Lower leg skin (tissue), 3 donors: ENCODE data around the gene BMP7.

Source experiments
- CTCF ChIP-seq, 3 donors: fragments of 450-650 bp; IDR thresholded peaks; one replicate each; pipeline ENCODE4 v1.5.1; 2016; ENCODE audit warnings: antibody characterized with exemption in 3 of 3, mild to moderate bottlenecking in 3 of 3, moderate library complexity in 2 of 3
- POLR2A ChIP-seq, 2 donors: fragments of 450-650 bp; IDR thresholded peaks; one replicate each; pipeline ENCODE4 v1.6.1; 2016 to 2017; ENCODE audit warnings: antibody characterized with exemption in 2 of 2, mild to moderate bottlenecking in 1 of 2, moderate library complexity in 1 of 2

GRCh38 chr20:57278457-57278856 is 12.0 kb upstream of the BMP7 start:
- TF ChIP-seq CTCF (IDR thresholded peaks at IDR 0.05), result no peak
- no peak for TF ChIP-seq POLR2A (IDR thresholded peaks at IDR 0.05)
